Measurements from ENCODE around the gene RELT. TPM values are rescaled to one million over a fixed set of nuclear protein-coding genes. Genes with fewer than 3 reads are reported as not detected.

The RELT gene
- total RNA-seq, result 5.3 and 5.4 TPM in 2 replicates

GRCh38 chr11:73376160-73376802 is at the start of gene RELT:
Gene RELT, plus strand, starts transcription at chr11:73376399. Its CDS starts 12,738 bp downstream, at chr11:73389137.

Other genes with a start within 250 kb of the RELT start
- 4.2 and 6.8 TPM in 2 replicates for gene FCHSD2, start 234.1 kb upstream of the RELT start, total RNA-seq
- not detected in 2 replicates for gene P2RY2, start 158.1 kb upstream of the RELT start, total RNA-seq
- 1.1 TPM in 1 of 2 replicates, not detected in the other for gene P2RY6, start 104.1 kb upstream of the RELT start, total RNA-seq
- gene ARHGEF17, start 68.1 kb upstream of the RELT start, total RNA-seq, result 18.6 and 22.6 TPM in 2 replicates
- gene FAM168A, start 221.7 kb downstream of the RELT start, total RNA-seq, result 21.3 and 25.1 TPM in 2 replicates